IMR-90 (cell line): ENCODE measurements around the gene ITIH4. TPM values are rescaled to one million over a fixed set of nuclear protein-coding genes. Genes with fewer than 3 reads are reported as not detected.

Experiments
- ATAC-seq: fragments of 200-7000 bp; cut with Tn5 transposase; 2 replicates; pipeline ENCODE4 v1.9.1; 2020; ENCODE audit warnings: low read depth, mild to moderate bottlenecking, moderate library complexity
- BruUV-seq: library from RNA; stranded (reverse); fragments of 400-500 nt; replicated peaks from 2 replicates; lab custom pipeline; 2021; lab: Mats Ljungman, UMichigan
- CTCF ChIA-PET: fragments of 300-600 bp; formaldehyde crosslinking; extraction: SDS; loops from one replicate; lab custom pipeline; 2021; ENCODE audit warnings: antibody characterized with exemption; lab: Yijun Ruan, JAX
- POLR2A ChIA-PET: fragments of 300-600 bp; sonication (Branson Sonifier 250); formaldehyde crosslinking; loops from one replicate; lab custom pipeline; 2022; ENCODE audit warnings: antibody characterized with exemption; ENCODE audit not compliant: unreplicated experiment; lab: Charles Lee
- DNase-seq: peaks from one replicate; pipeline ENCODE4 v3.0.0; 2013
- H2AFZ ChIP-seq: replicated peaks from 2 replicates; pipeline ENCODE3; 2013; ENCODE audit warnings: low read length, mild to moderate bottlenecking; ENCODE audit not compliant: poor library complexity
- H2AK5ac ChIP-seq: 2 replicates; pipeline ENCODE4 v1.6.1; 2013; ENCODE audit warnings: low read depth, low read length, inconsistent platforms
- H2AK9ac ChIP-seq: replicated peaks from 2 replicates; pipeline ENCODE3; 2013; ENCODE audit warnings: mild to moderate bottlenecking, low read depth, low read length, moderate library complexity; ENCODE audit not compliant: poor library complexity
- H2BK120ac ChIP-seq: 2 replicates; pipeline ENCODE4 v1.6.1; 2013; ENCODE audit warnings: low read depth, low read length, inconsistent platforms
- H2BK15ac ChIP-seq: 3 replicates; pipeline ENCODE4 v1.6.1; 2013; ENCODE audit warnings: low read depth, low read length, inconsistent platforms
- H2BK20ac ChIP-seq: 2 replicates; pipeline ENCODE4 v1.6.1; 2013; ENCODE audit warnings: low read depth, mild to moderate bottlenecking, inconsistent platforms, low read length, moderate library complexity
- H2BK5ac ChIP-seq: 2 replicates; pipeline ENCODE4 v1.6.1; 2013; ENCODE audit warnings: mild to moderate bottlenecking, low read depth, low read length, inconsistent platforms; ENCODE audit not compliant: poor library complexity, severe bottlenecking
- H3K14ac ChIP-seq: replicated peaks from 2 replicates; pipeline ENCODE4 v1.6.1; 2013; ENCODE audit warnings: low read depth, low read length, inconsistent platforms
- H3K18ac ChIP-seq: 2 replicates; pipeline ENCODE4 v1.6.1; 2013; ENCODE audit warnings: low read depth, low read length, control low read depth
- H3K23ac ChIP-seq: 2 replicates; pipeline ENCODE4 v1.6.1; 2013; ENCODE audit warnings: low read depth, low read length, inconsistent platforms
- H3K27ac ChIP-seq: 2 replicates; pipeline ENCODE4 v1.5.1; 2013; ENCODE audit warnings: mild to moderate bottlenecking, control low read depth, low read length; ENCODE audit not compliant: insufficient read depth
- H3K27me3 ChIP-seq: 2 replicates; pipeline ENCODE4 v1.6.1; 2013; ENCODE audit warnings: low read length; ENCODE audit not compliant: control insufficient read depth, insufficient read depth
- H3K36me3 ChIP-seq: 2 replicates; pipeline ENCODE4 v1.6.1; 2013; ENCODE audit warnings: low read length, mixed read lengths; ENCODE audit not compliant: control insufficient read depth, insufficient read depth
- H3K4ac ChIP-seq: 2 replicates; pipeline ENCODE4 v1.6.1; 2013; ENCODE audit warnings: low read depth, low read length, inconsistent platforms
- H3K4me1 ChIP-seq: 2 replicates; pipeline ENCODE4 v1.6.1; 2013; ENCODE audit warnings: low read length, mixed read lengths; ENCODE audit not compliant: control insufficient read depth, insufficient read depth
- H3K4me2 ChIP-seq: 2 replicates; pipeline ENCODE4 v1.6.1; 2013; ENCODE audit warnings: low read depth, mild to moderate bottlenecking, control low read depth, low read length, moderate library complexity
- H3K4me3 ChIP-seq: 2 replicates; pipeline ENCODE4 v1.5.1; 2013; ENCODE audit warnings: low read depth, mild to moderate bottlenecking, control low read depth, low read length, moderate library complexity; ENCODE audit not compliant: insufficient read depth
- H3K56ac ChIP-seq: 2 replicates; pipeline ENCODE4 v1.6.1; 2013; ENCODE audit warnings: low read length, inconsistent platforms; ENCODE audit not compliant: insufficient read depth; ENCODE audit errors: extremely low read depth
- H3K79me1 ChIP-seq, 2 experiments: 2 replicates each; pipeline ENCODE4 v1.6.1; 2013; ENCODE audit warnings: low read length in 2 of 2, inconsistent platforms in 1 of 2, low read depth in 1 of 2
- H3K9ac ChIP-seq: 2 replicates; pipeline ENCODE4 v1.6.1; 2013; ENCODE audit warnings: low read depth, low read length, control low read depth
- H3K9me1 ChIP-seq: 2 replicates; pipeline ENCODE4 v1.6.1; 2013; ENCODE audit warnings: low read length, inconsistent platforms; ENCODE audit not compliant: insufficient read depth
- H3K9me3 ChIP-seq: 2 replicates; pipeline ENCODE4 v1.6.1; 2013; ENCODE audit warnings: low read length; ENCODE audit not compliant: control insufficient read depth, insufficient read depth
- H4K20me1 ChIP-seq: 2 replicates; pipeline ENCODE4 v1.6.1; 2013; ENCODE audit warnings: low read length, inconsistent platforms; ENCODE audit not compliant: insufficient read depth
- H4K5ac ChIP-seq: 2 replicates; pipeline ENCODE4 v1.6.1; 2013; ENCODE audit warnings: mild to moderate bottlenecking, low read depth, low read length, control low read depth
- H4K8ac ChIP-seq, 2 experiments: 2 replicates each; pipeline ENCODE4 v1.6.1; 2013; ENCODE audit warnings: low read depth in 2 of 2, low read length in 2 of 2, control low read depth in 1 of 2, inconsistent platforms in 1 of 2
- H4K91ac ChIP-seq: 2 replicates; pipeline ENCODE4 v1.6.1; 2013; ENCODE audit warnings: low read depth, low read length, inconsistent platforms; ENCODE audit not compliant: insufficient read depth
- BHLHE40 ChIP-seq: fragments of 150-350 bp; IDR thresholded peaks from 2 replicates; pipeline ENCODE4 v1.6.1; 2016; ENCODE audit warnings: mild to moderate bottlenecking, low read depth, low read length
- CEBPB ChIP-seq: IDR thresholded peaks from 2 replicates; pipeline ENCODE4 v1.6.1; 2012; ENCODE audit warnings: low read depth, low read length, improper control_type of control experiment
- CHD1 ChIP-seq: IDR thresholded peaks from 2 replicates; pipeline ENCODE4 v1.6.1; 2012; ENCODE audit warnings: low read depth, low read length, improper control_type of control experiment
- CTCF ChIP-seq: conservative IDR thresholded peaks from 2 replicates; pipeline ENCODE4 v1.5.1; 2012; ENCODE audit warnings: mild to moderate bottlenecking, low read depth, low read length, improper control_type of control experiment
- ELK1 ChIP-seq: fragments of 150-350 bp; IDR thresholded peaks from 2 replicates; pipeline ENCODE4 v1.6.1; 2016; ENCODE audit warnings: low read depth, mild to moderate bottlenecking, low read length, moderate library complexity, borderline replicate concordance
- FOS ChIP-seq: fragments of 150-350 bp; IDR thresholded peaks from 2 replicates; pipeline ENCODE4 v1.6.1; 2016; ENCODE audit warnings: low read depth, low read length
- MXI1 ChIP-seq: IDR thresholded peaks from 2 replicates; pipeline ENCODE4 v1.6.1; 2012; ENCODE audit warnings: low read depth, mild to moderate bottlenecking, low read length, moderate library complexity, borderline replicate concordance
- NFE2L2 ChIP-seq: fragments of 150-350 bp; IDR thresholded peaks from 2 replicates; pipeline ENCODE4 v1.6.1; 2016; ENCODE audit warnings: low read depth, mild to moderate bottlenecking, low read length
- POLR2A ChIP-seq: IDR thresholded peaks from 2 replicates; pipeline ENCODE4 v1.6.1; 2012; ENCODE audit warnings: mild to moderate bottlenecking, low read depth, low read length
- RAD21 ChIP-seq: IDR thresholded peaks from 2 replicates; pipeline ENCODE4 v1.6.1; 2012; ENCODE audit warnings: low read length, improper control_type of control experiment
- RCOR1 ChIP-seq: IDR thresholded peaks from 2 replicates; pipeline ENCODE4 v1.6.1; 2012; ENCODE audit warnings: mild to moderate bottlenecking, low read length, improper control_type of control experiment; ENCODE audit not compliant: insufficient replicate concordance
- RFX5 ChIP-seq: IDR thresholded peaks from 2 replicates; pipeline ENCODE4 v1.8.0; 2012; ENCODE audit warnings: low read depth, mild to moderate bottlenecking, low read length, moderate library complexity
- SMC3 ChIP-seq: fragments of 150-350 bp; IDR thresholded peaks from 2 replicates; pipeline ENCODE4 v1.6.1; 2016; ENCODE audit warnings: low read depth, mild to moderate bottlenecking, antibody characterized with exemption, low read length, moderate library complexity
- WGBS, 2 experiments: methylation state at CpG; one replicate each; pipeline versions ENCODE4 v1.1.5 to v1.1.7; 2013; ENCODE audit warnings: missing lambda C conversion rate in 2 of 2; ENCODE audit not compliant: insufficient read length in 1 of 2; ENCODE audit errors: extremely low coverage in 2 of 2; 5-methylcytosine and 5-hydroxymethylcytosine counted together
- dilution Hi-C: fragments of 300-500 bp; cut with HindIII; formaldehyde crosslinking; loops from one replicate; pipeline ENCODE4 v1.14.3; 2018; ENCODE audit warnings: low sequenced_read_pairs; ENCODE audit not compliant: unreplicated experiment
- in situ Hi-C: fragments of 300-500 bp; cut with MboI; formaldehyde crosslinking; loops from 3 replicates; pipeline ENCODE4 v1.14.3; 2019; ENCODE audit warnings: low sequenced_read_pairs, inconsistent platforms, mixed read lengths
- intact Hi-C: fragments of 100-400 bp; cut with micrococcal nuclease; formaldehyde crosslinking; loops from 2 replicates; pipeline ENCODE4 v1.10.0; 2022
- polyA plus RNA-seq, 3 experiments: library from polyadenylated mRNA; depleted of rRNA; stranded (reverse); fragments of >200 nt; gene quantifications; 2 replicates each; pipeline ENCODE4 v1.2.3, GENCODE V29; 2012; ENCODE audit warnings: low replicate concordance in 1 of 3
- total RNA-seq: library from RNA; depleted of rRNA; stranded (reverse); fragments of >200 nt; gene quantifications from 2 replicates; pipeline ENCODE4 v1.2.3, GENCODE V29; 2012

The ITIH4 gene
- total and polyA plus RNA-seq, 2 of the 4 experiments (the other 2 are of a cell fraction) = 0.26 to 0.36 TPM

- intact Hi-C loops (no loop called here), in situ Hi-C loops (no loop called here), dilution Hi-C loops (no loop called here)
- H3K36me3 ChIP-seq = no peaks in the 10 kb centered on the region
- no peak for TF ChIP-seq BHLHE40
- TF ChIP-seq FOS = no peak
- no peak for TF ChIP-seq CEBPB
- no peak for TF ChIP-seq NFE2L2
- TF ChIP-seq RAD21 = no peak
- no peak for TF ChIP-seq RCOR1
- TF ChIP-seq POLR2A = no peak
- TF ChIP-seq CTCF = no peak
- TF ChIP-seq SMC3 = no peak
- TF ChIP-seq RFX5 = no peak
- no peak for TF ChIP-seq MXI1
- no peak for TF ChIP-seq ELK1
- TF ChIP-seq CHD1 = no peak
- peaks cover 23% of the 10 kb centered on the region; the same call in 1 of the 2 replicates for H3K27me3 ChIP-seq
- no peak within 1 kb of the TSS for H2BK15ac ChIP-seq
- H3K9me1 ChIP-seq = no peaks in the 10 kb centered on the region
- BruUV-seq = no TSS peak
- H3K4me2 ChIP-seq = no peak within 1 kb of the TSS
- ChIA-PET CTCF (no interaction called here), POLR2A (no interaction called here)
- H3K18ac ChIP-seq = no peak within 1 kb of the TSS
- no peak within 1 kb of the TSS for H4K91ac ChIP-seq
- H3K9me3 ChIP-seq = no peaks in the 10 kb centered on the region
- no peak within 1 kb of the TSS for H2BK120ac ChIP-seq
- no peak within 1 kb of the TSS for H2AK9ac ChIP-seq
- H3K56ac ChIP-seq = no peak within 1 kb of the TSS
- H2AK5ac ChIP-seq = no peak within 1 kb of the TSS
- no peak within 1 kb of the TSS for H3K27ac ChIP-seq
- DNase-seq (no peak), ATAC-seq (0 out of 2 replicates have a peak, but pooled peaks have one; percentile 22)
- H3K9ac ChIP-seq = no peak within 1 kb of the TSS
- H3K4me3 ChIP-seq = no peak within 1 kb of the TSS
- 67% methylated on average over 4 of the region's 10 CpGs; no CpG with 5 or more reads in 1 of the 2 experiments for WGBS, 2 experiments
- H4K8ac ChIP-seq = no peak within 1 kb of the TSS
- no peak within 1 kb of the TSS for H2BK5ac ChIP-seq
- peaks cover 1% of the 10 kb centered on the region; the same call in 1 of the 2 replicates for H3K4me1 ChIP-seq
- no peak within 1 kb of the TSS for H4K5ac ChIP-seq
- peak within 1 kb of the TSS; percentile 49 for H2AFZ ChIP-seq
- no peaks in the 10 kb centered on the region for H4K20me1 ChIP-seq
- H3K23ac ChIP-seq = no peak within 1 kb of the TSS
- no peaks in the 10 kb centered on the region for H3K79me1 ChIP-seq
- no peak within 1 kb of the TSS for H3K4ac ChIP-seq
- no peak within 1 kb of the TSS for H2BK20ac ChIP-seq
- H3K14ac ChIP-seq = no peak within 1 kb of the TSS
These were observed 35.8 kb downstream of the ITIH4 start, which contains the start of gene ITIH3 for GRCh38 chr3:52794612-52795099. Gene ITIH3, plus strand, starts transcription at chr3:52794796. Its CDS starts 8 bp downstream, at chr3:52794804.
